ENCODE data around the gene EPS8L3. TPM values are rescaled to one million over a fixed set of nuclear protein-coding genes. Genes with fewer than 3 reads are reported as not detected.
"Not testable (repeated sequence)": the region's sequence is repeated elsewhere in the genome, so short reads cannot be mapped to it uniquely, and the experiment has no call there.

The EPS8L3 gene
- total RNA-seq, result not detected in 2 replicates
- polyA plus RNA-seq (2012), result not detected

- DNase-seq (ENCODE audit: low read depth), result no peak
Observed at GRCh38 chr1:109763646-109764415, at the start of gene EPS8L3. Gene EPS8L3 (minus strand): TSS chr1:109763923. CDS start chr1:109761749, 2,174 bp downstream.

GRCh38 chr1:109812691-109813393 lies 49.1 kb upstream of the EPS8L3 start:
- DNase-seq (ENCODE audit: low read depth), result no peak

- DNase-seq (ENCODE audit: low read depth), result no peak
Observed at GRCh38 chr1:109808703-109809102, 45.0 kb upstream of the EPS8L3 start.

- DNase-seq (ENCODE audit: low read depth), result peak; percentile 57
Observed at GRCh38 chr1:109807822-109808680, 44.3 kb upstream of the EPS8L3 start.

- DNase-seq (ENCODE audit: low read depth), result peak; percentile 92
Observed at GRCh38 chr1:109807402-109807801, 43.7 kb upstream of the EPS8L3 start.

GRCh38 chr1:109806733-109807400 lies 43.1 kb upstream of the EPS8L3 start:
- peak; percentile 67 for DNase-seq (ENCODE audit: low read depth)

- DNase-seq (ENCODE audit: low read depth), result peak; percentile 96
Observed at GRCh38 chr1:109805486-109806165, 41.9 kb upstream of the EPS8L3 start.

GRCh38 chr1:109804660-109805059 lies 40.9 kb upstream of the EPS8L3 start:
- no peak for DNase-seq (ENCODE audit: low read depth)

GRCh38 chr1:109803901-109804331 lies 40.2 kb upstream of the EPS8L3 start:
- no peak for DNase-seq (ENCODE audit: low read depth)

- peak; percentile 82 for DNase-seq (ENCODE audit: low read depth)
Observed at GRCh38 chr1:109802901-109803561, 39.3 kb upstream of the EPS8L3 start.

- DNase-seq (ENCODE audit: low read depth), result no peak
Observed at GRCh38 chr1:109802136-109802900, 38.6 kb upstream of the EPS8L3 start.

GRCh38 chr1:109801791-109802135 lies 38.0 kb upstream of the EPS8L3 start:
- DNase-seq (ENCODE audit: low read depth), result no peak

GRCh38 chr1:109800291-109800690 lies 36.6 kb upstream of the EPS8L3 start:
- DNase-seq (ENCODE audit: low read depth), result no peak

GRCh38 chr1:109799445-109799844 lies 35.7 kb upstream of the EPS8L3 start:
- DNase-seq (ENCODE audit: low read depth), result no peak

- DNase-seq (ENCODE audit: low read depth), result not testable (repeated sequence)
Observed at GRCh38 chr1:109797303-109797595, 33.5 kb upstream of the EPS8L3 start.

GRCh38 chr1:109796484-109797302 lies 33.0 kb upstream of the EPS8L3 start:
- DNase-seq (ENCODE audit: low read depth), result no peak

GRCh38 chr1:109794319-109795132 lies 30.8 kb upstream of the EPS8L3 start:
- no peak for DNase-seq (ENCODE audit: low read depth)

Data from myocyte (in vitro differentiated cells).